K562 (cell line): Measurements from ENCODE around the gene TFF1. TPM values are rescaled to one million over a fixed set of nuclear protein-coding genes. Genes with fewer than 3 reads are reported as not detected.
A peak's percentile ranks its signal among the peaks of the same experiment; 100 is the strongest.

ENCODE experiments used
- ATAC-seq: fragments of 200-7000 bp; cut with Tn5 transposase; 3 replicates; pipeline ENCODE4 v1.9.1; 2020; ENCODE audit warnings: moderate library complexity
- BruUV-seq: library from RNA; stranded (reverse); fragments of 400-500 nt; replicated peaks from 2 replicates; lab custom pipeline; 2021; lab: Mats Ljungman, UMichigan
- CTCF ChIA-PET: fragments of 300-600 bp; formaldehyde crosslinking; extraction: SDS; loops from one replicate; lab custom pipeline; 2021; ENCODE audit warnings: low intra/inter-chr PET ratio; lab: Yijun Ruan, JAX
- POLR2A ChIA-PET: fragments of 300-600, 350-650 bp; sonication (Branson Sonifier 250); formaldehyde crosslinking; extraction: SDS; loops from one replicate; lab custom pipeline; 2021; ENCODE audit warnings: antibody characterized with exemption, inconsistent platforms; lab: Yijun Ruan, JAX
- DNase-seq, 4 experiments: peaks; one replicate each; pipeline versions ENCODE4 v3.0.0 to v3.0.0-alpha.2; 2011 to 2018; ENCODE audit warnings: low spot score in 3 of 4, mixed read lengths in 3 of 4; ENCODE audit errors: extremely low read depth in 1 of 4
- FAIRE-seq: peaks from 2 replicates; lab custom pipeline; 2011; peaks lifted over from hg19 to GRCh38; lab: Jason Lieb, UNC
- H2AFZ ChIP-seq: 2 replicates; pipeline ENCODE4 v1.6.0; 2011; ENCODE audit warnings: low read depth, low read length, control low read depth, inconsistent platforms
- H3K27ac ChIP-seq: fragments of 200-600 bp; 3 replicates; pipeline ENCODE4 v1.8.0; 2011; ENCODE audit warnings: low read depth, mild to moderate bottlenecking, control low read depth, inconsistent platforms, low read length, moderate library complexity, mixed read lengths; ENCODE audit errors: extremely low read depth
- H3K27me3 ChIP-seq, 2 experiments: fragments of 300-600 bp in 1 of 2; 2 replicates in 1 of 2; 3 replicates in 1 of 2; pipeline versions ENCODE4 v1.6.0 to v1.8.0; 2011; ENCODE audit warnings: inconsistent platforms in 2 of 2, low read length in 2 of 2, mild to moderate bottlenecking in 1 of 2, mixed read lengths in 1 of 2, moderate library complexity in 1 of 2; ENCODE audit not compliant: control insufficient read depth in 2 of 2, insufficient read depth in 2 of 2
- H3K36me3 ChIP-seq: fragments of 300-600 bp; 3 replicates; pipeline ENCODE4 v1.8.0; 2011; ENCODE audit warnings: mild to moderate bottlenecking, low read length, inconsistent platforms; ENCODE audit not compliant: control insufficient read depth, insufficient read depth
- H3K4me1 ChIP-seq, 2 experiments: fragments of 200-600 bp in 1 of 2; replicated peaks in 1 of 2; 2 replicates in 1 of 2; 3 replicates in 1 of 2; pipeline versions ENCODE4 v1.5.1 to v1.8.0; 2011; ENCODE audit warnings: inconsistent platforms in 2 of 2, low read length in 2 of 2, mild to moderate bottlenecking in 1 of 2, mixed read lengths in 1 of 2, moderate library complexity in 1 of 2; ENCODE audit not compliant: control insufficient read depth in 2 of 2, insufficient read depth in 2 of 2
- H3K4me2 ChIP-seq: 2 replicates; pipeline ENCODE4 v1.6.1; 2011; ENCODE audit warnings: low read length, control low read depth, inconsistent platforms, mixed read lengths; ENCODE audit not compliant: insufficient read depth
- H3K4me3 ChIP-seq: fragments of 200-600 bp; sonication (generic), shearing (Covaris generic); 2 replicates; pipeline ENCODE4 v1.5.1; 2016; ENCODE audit warnings: control low read depth, inconsistent platforms
- H3K79me2 ChIP-seq: fragments of 200-600 bp; 3 replicates; pipeline ENCODE4 v1.8.0; 2011; ENCODE audit warnings: low read length, inconsistent platforms; ENCODE audit not compliant: control insufficient read depth, insufficient read depth
- H3K9ac ChIP-seq, 2 experiments: 2 replicates each; pipeline versions ENCODE4 v1.6.0 to v1.6.1; 2011; ENCODE audit warnings: low read depth in 2 of 2, low read length in 2 of 2, control low read depth in 1 of 2, inconsistent platforms in 1 of 2, mild to moderate bottlenecking in 1 of 2, mixed read lengths in 1 of 2; ENCODE audit not compliant: insufficient read depth in 1 of 2
- H3K9me1 ChIP-seq: one replicate; pipeline ENCODE4 v1.6.0; 2011; ENCODE audit warnings: inconsistent platforms, mild to moderate bottlenecking, low read length, moderate library complexity; ENCODE audit not compliant: control insufficient read depth, insufficient read depth
- H3K9me3 ChIP-seq: replicated peaks from 2 replicates; pipeline ENCODE4 v1.5.1; 2011; ENCODE audit warnings: low read depth, low read length, inconsistent platforms; ENCODE audit not compliant: control insufficient read depth, insufficient read depth
- H4K20me1 ChIP-seq: replicated peaks from 2 replicates; pipeline ENCODE4 v1.6.1; 2011; ENCODE audit warnings: low read length, inconsistent platforms, mixed read lengths; ENCODE audit not compliant: control insufficient read depth, insufficient read depth
- ATF3 ChIP-seq, 2 experiments: fragments of 450-650 bp in 1 of 2; sonication (generic) in 1 of 2; formaldehyde crosslinking in 1 of 2; IDR thresholded peaks in 1 of 2; conservative IDR thresholded peaks in 1 of 2; 2 replicates each; pipeline versions ENCODE4 v1.6.1 to v1.8.1; 2016 to 2023; ENCODE audit warnings: mild to moderate bottlenecking in 2 of 2, moderate library complexity in 2 of 2, inconsistent platforms in 1 of 2, missing genetic modification reagents in 1 of 2
- CEBPB ChIP-seq: fragments of 450-650 bp; IDR thresholded peaks from 2 replicates; pipeline ENCODE4 v1.6.1; 2016; ENCODE audit warnings: missing genetic modification characterization, missing compliant biosample characterization
- CEBPG ChIP-seq, 3 experiments: fragments of 200-800 bp in 1 of 3; sonication (Bioruptor generic) in 1 of 3; sonication (generic) in 1 of 3; formaldehyde crosslinking in 1 of 3; IDR thresholded peaks in 2 of 3; conservative IDR thresholded peaks in 1 of 3; 2 replicates each; pipeline versions ENCODE4 v1.6.1 to v1.8.0; 2016 to 2022; ENCODE audit warnings: missing compliant biosample characterization in 2 of 3, missing genetic modification characterization in 2 of 3, mild to moderate bottlenecking in 1 of 3, missing genetic modification reagents in 1 of 3
- ZBTB12 ChIP-seq: fragments of 250-450 bp; sonication (Bioruptor Pico); IDR thresholded peaks from 2 replicates; pipeline ENCODE4 v1.4.0; 2020
- WGBS: fragments of 100-300 bp; shearing (Covaris generic); methylation state at CpG from one replicate; pipeline ENCODE4 v1.1.6; 2016; ENCODE audit warnings: low coverage, mixed read lengths; ENCODE audit not compliant: insufficient coverage; ENCODE audit errors: missing lambda C conversion rate; 5-methylcytosine and 5-hydroxymethylcytosine counted together
- in situ Hi-C: fragments of 300-500 bp; cut with MboI; formaldehyde crosslinking; loops from 4 replicates; pipeline ENCODE4 v1.15.0; 2018; ENCODE audit warnings: inconsistent platforms, mixed read lengths
- intact Hi-C: fragments of 100-400 bp; cut with micrococcal nuclease; formaldehyde crosslinking; loops from 2 replicates; pipeline ENCODE4 v1.14.2; 2022
- polyA plus RNA-seq, 8 experiments: library from polyadenylated mRNA; depleted of rRNA in 4 of 8; stranded (reverse) in 5 of 8; unstranded in 3 of 8; fragments of >200 nt; fragmentation: Nextera tagmentation in 2 of 8; fragmentation: Illumina TruSeq in 1 of 8; extraction: Ambion mirVana in 2 of 8; extraction: Trizol in 1 of 8; gene quantifications; 2 replicates each; pipeline versions ENCODE4 v1.2.1 to v1.2.3, GENCODE V29; 2011 to 2014; ENCODE audit warnings: inconsistent platforms in 1 of 8, missing spikeins in 1 of 8
- total RNA-seq, 7 experiments: library from RNA; depleted of rRNA in 6 of 7; stranded (reverse); fragments of >200 nt in 6 of 7; fragmentation: Illumina TruSeq in 2 of 7; extraction: Trizol in 2 of 7; gene quantifications; 2 replicates each; pipeline versions ENCODE4 v1.2.1 to v1.2.3, GENCODE V29; 2011 to 2021; ENCODE audit warnings: low replicate concordance in 1 of 7

The TFF1 gene
- total and polyA plus RNA-seq, 9 of the 15 experiments (the other 6 are each of a cell fraction or from before 2014, with no cell fraction given): 0.31 TPM; not detected in 8

DNA sequence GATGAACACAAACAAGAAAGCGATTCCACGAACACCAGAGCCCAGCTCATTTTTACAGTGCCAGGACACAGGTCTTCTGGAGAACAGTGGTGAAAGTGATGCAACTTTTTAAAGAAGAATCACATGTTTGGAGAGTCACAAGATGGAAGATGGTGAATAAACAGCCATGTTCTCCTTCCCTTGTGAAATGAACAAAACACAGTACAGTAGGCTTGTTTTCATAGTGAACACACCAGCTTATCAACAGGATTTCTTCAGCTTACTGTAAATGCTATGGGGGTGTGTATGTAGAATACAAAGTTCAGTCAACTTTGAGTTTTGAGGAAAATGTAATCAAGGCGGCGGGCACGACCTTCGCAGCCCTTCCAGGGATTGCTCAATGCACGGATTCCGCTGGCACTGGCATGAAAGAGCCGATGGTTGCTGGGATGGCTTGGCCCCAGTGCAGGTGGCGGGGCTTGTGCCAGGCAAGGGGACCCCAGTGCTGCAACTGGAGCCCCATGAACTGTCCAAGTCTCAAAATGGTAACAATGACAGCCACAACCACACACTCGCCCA is 19.8 kb upstream of the TFF1 start:
- ATAC-seq: no peak
- WGBS: 45% methylated on average over 11 of the region's 11 CpGs
- no TSS peak for BruUV-seq
- no peaks in the 10 kb centered on the region for H3K79me2 ChIP-seq
- ChIA-PET CTCF (no interaction called here), POLR2A (interaction anchor here (0.5 to 0.7 kb wide), 2 partner anchors 9 to 508 kb away, joined by 3 read pairs; no protein-coding TSS in a partner anchor)
- intact Hi-C loops (no loop called here), in situ Hi-C loops (no loop called here)
- FAIRE-seq: no peak
- H3K4me2 ChIP-seq: no peak overlapping the region
- no peaks in the 10 kb centered on the region for H3K36me3 ChIP-seq
- H3K9me3 ChIP-seq: no peaks in the 10 kb centered on the region
- H4K20me1 ChIP-seq: no peaks in the 10 kb centered on the region
- H3K27me3 ChIP-seq: peaks cover 12 to 40% of the 10 kb centered on the region in 2 experiments
- no peak for DNase-seq
- H3K27ac ChIP-seq: no peak overlapping the region
- H3K9me1 ChIP-seq: no peaks in the 10 kb centered on the region
- H2AFZ ChIP-seq: no peak overlapping the region
- peaks cover 13% of the 10 kb centered on the region in 2 experiments; a peak in 3 of 5 replicates for H3K4me1 ChIP-seq
- TF ChIP-seq CEBPB (tag) (peak; percentile 46), ATF3 (IDR thresholded peaks at IDR 0.05) (peak; percentile 41), ATF3 (CRISPR knock-in tag; conservative IDR thresholded peaks at IDR 0.05) (no peak), ZBTB12 (CRISPR knock-in tag) (no peak), CEBPG (CRISPR knock-in tag; IDR thresholded peaks at IDR 0.05) (no peak; the same call in 1 of the 2 replicates), CEBPG (tag; conservative IDR thresholded peaks at IDR 0.05 in 1 of 2, IDR thresholded peaks at IDR 0.05 in 1 of 2) (peak in 1 of 2 experiments; percentile 48; a peak in 2 of 4 replicates)
- no peak overlapping the region for H3K9ac ChIP-seq
- no peak overlapping the region for H3K4me3 ChIP-seq
